B cell (primary cell): ENCODE data around the gene IAPP. TPM values are rescaled to one million over a fixed set of nuclear protein-coding genes. Genes with fewer than 3 reads are reported as not detected.

ENCODE experiments used
- ATAC-seq: fragments of 200-7000 bp; cut with Tn5 transposase; one replicate; pipeline ENCODE4 v1.10.0; 2021; ENCODE audit warnings: low read depth, mild to moderate bottlenecking, moderate number of reproducible peaks, moderate library complexity
- CTCF ChIA-PET: fragments of 350-600 bp; sonication (Branson Sonifier 250); formaldehyde crosslinking; loops from one replicate; lab custom pipeline; 2021; ENCODE audit warnings: antibody characterized with exemption, inconsistent platforms; lab: Charles Lee
- POLR2A ChIA-PET: fragments of 350-600 bp; sonication (Branson Sonifier 250); formaldehyde crosslinking; loops from one replicate; lab custom pipeline; 2021; ENCODE audit warnings: antibody characterized with exemption; lab: Charles Lee
- DNase-seq: peaks from one replicate; pipeline ENCODE4 v3.0.0; 2013
- H2AFZ ChIP-seq: 2 replicates; pipeline ENCODE4 v1.6.1; 2012; ENCODE audit warnings: mild to moderate bottlenecking, low read depth, low read length; ENCODE audit not compliant: insufficient read depth, poor library complexity, severe bottlenecking
- H3K27ac ChIP-seq, 2 donors: 1 replicate in 1 of 2; 2 replicates in 1 of 2; pipeline ENCODE4 v1.5.1; 2012 to 2013; ENCODE audit warnings: low read length in 2 of 2, mild to moderate bottlenecking in 2 of 2, moderate library complexity in 1 of 2
- H3K27me3 ChIP-seq, 4 experiments: fragments of 200-600 bp in 1 of 4; sonication (generic) in 1 of 4; replicated peaks in 1 of 4; 1 replicate in 2 of 4; 2 replicates in 2 of 4; pipeline versions ENCODE4 v1.6.1 to v1.7.0; 2013 to 2016; ENCODE audit warnings: low read length in 3 of 4, mild to moderate bottlenecking in 2 of 4, mixed read lengths in 1 of 4, moderate library complexity in 1 of 4; ENCODE audit not compliant: insufficient read depth in 4 of 4, control insufficient read depth in 3 of 4; ENCODE audit errors: control extremely low read depth in 1 of 4
- H3K36me3 ChIP-seq, 2 experiments: replicated peaks in 1 of 2; 1 replicate in 1 of 2; 2 replicates in 1 of 2; pipeline versions ENCODE4 v1.6.1 to v1.7.1; 2013; ENCODE audit warnings: low read length in 1 of 2; ENCODE audit not compliant: insufficient read depth in 2 of 2, control insufficient read depth in 1 of 2; ENCODE audit errors: control extremely low read depth in 1 of 2, extremely low read depth in 1 of 2
- H3K4me1 ChIP-seq, 2 donors: fragments of 200-600 bp in 1 of 2; sonication (generic) in 1 of 2; 1 replicate in 1 of 2; 2 replicates in 1 of 2; pipeline versions ENCODE4 v1.5.1 to v1.6.1; 2013 to 2017; ENCODE audit warnings: low read length in 2 of 2; ENCODE audit not compliant: control insufficient read depth in 2 of 2, insufficient read depth in 2 of 2
- H3K4me2 ChIP-seq: replicated peaks from 2 replicates; pipeline ENCODE3; 2012; ENCODE audit warnings: mild to moderate bottlenecking, low read depth, low read length; ENCODE audit not compliant: poor library complexity, severe bottlenecking
- H3K4me3 ChIP-seq, 5 experiments: fragments of 200-600 bp in 1 of 5; sonication (generic) in 1 of 5; 1 replicate in 3 of 5; 2 replicates in 2 of 5; pipeline versions ENCODE4 v1.5.1 to v1.7.0; 2011 to 2016; ENCODE audit warnings: low read length in 4 of 5, mild to moderate bottlenecking in 4 of 5, low read depth in 2 of 5, control low read depth in 1 of 5, moderate library complexity in 1 of 5; ENCODE audit not compliant: insufficient read depth in 1 of 5; ENCODE audit errors: control extremely low read depth in 1 of 5, extremely low read depth in 1 of 5
- H3K79me2 ChIP-seq: fragments of 200-600 bp; sonication (generic); one replicate; pipeline ENCODE4 v1.6.0; 2016; ENCODE audit warnings: low read length; ENCODE audit not compliant: control insufficient read depth, insufficient read depth
- H3K9ac ChIP-seq: fragments of 200-600 bp; sonication (generic); 2 replicates; pipeline ENCODE4 v1.6.1; 2017; ENCODE audit warnings: mild to moderate bottlenecking, low read length, moderate library complexity
- H3K9me3 ChIP-seq, 3 donors: one replicate each; pipeline versions ENCODE4 v1.6.1 to v1.7.1; 2013; ENCODE audit warnings: low read length in 2 of 3; ENCODE audit not compliant: control insufficient read depth in 2 of 3, insufficient read depth in 1 of 3; ENCODE audit errors: control extremely low read depth in 1 of 3
- H4K20me1 ChIP-seq: 2 replicates; pipeline ENCODE4 v1.6.0; 2012; ENCODE audit warnings: mild to moderate bottlenecking, low read length; ENCODE audit not compliant: insufficient read depth, control insufficient read depth, poor library complexity, severe bottlenecking
- H3K27ac Mint-ChIP-seq: one replicate; pipeline ENCODE4 v1.8.0; 2021; ENCODE audit warnings: mixed read lengths
- H3K27me3 Mint-ChIP-seq: one replicate; pipeline ENCODE4 v1.8.0; 2021; ENCODE audit warnings: mixed read lengths
- H3K4me1 Mint-ChIP-seq: one replicate; pipeline ENCODE4 v1.8.0; 2021; ENCODE audit warnings: mixed read lengths
- H3K4me3 Mint-ChIP-seq: one replicate; pipeline ENCODE4 v1.8.0; 2021; ENCODE audit warnings: mixed read lengths
- H3K9me3 Mint-ChIP-seq: one replicate; pipeline ENCODE4 v1.8.0; 2022; ENCODE audit warnings: mixed read lengths; ENCODE audit not compliant: insufficient read depth
- CTCF ChIP-seq: fragments of 200-600 bp; IDR thresholded peaks from one replicate; pipeline ENCODE4 v1.8.0; 2022; ENCODE audit warnings: antibody characterized with exemption, mild to moderate bottlenecking
- EZH2 ChIP-seq: IDR thresholded peaks from 2 replicates; pipeline ENCODE4 v1.6.1; 2012; ENCODE audit warnings: borderline replicate concordance, low read depth, mild to moderate bottlenecking, moderate library complexity, low read length; ENCODE audit not compliant: insufficient read depth, poor library complexity, severe bottlenecking
- whole genome bisulfite sequencing: methylation state at CpG from one replicate; pipeline ENCODE4 v1.1.5; 2013; ENCODE audit warnings: missing lambda C conversion rate; ENCODE audit not compliant: insufficient coverage; 5-methylcytosine and 5-hydroxymethylcytosine counted together
- intact Hi-C: fragments of 100-400 bp; cut with micrococcal nuclease; formaldehyde crosslinking; loops from one replicate; pipeline ENCODE4 v1.10.0; 2022
- polyA plus RNA-seq: library from polyadenylated mRNA; depleted of rRNA; stranded (reverse); fragments of >200 nt; gene quantifications from 2 replicates; pipeline ENCODE4 v1.2.3, GENCODE V29; 2012
- total RNA-seq, 2 donors: library from RNA; stranded (reverse); fragments of 120-200 nt in 1 of 2; gene quantifications; 1 replicate in 1 of 2; 2 replicates in 1 of 2; pipeline versions ENCODE4 v1.2.3 to v1.2.4, GENCODE V29; 2013 to 2022

The IAPP gene
- total and polyA plus RNA-seq, 2 donors (not counting 1 experiment from before 2014, with no cell fraction given): not detected

GRCh38 chr12:21384261-21384660 is 11.6 kb downstream of the IAPP start:
- Mint-ChIP-seq H3K27ac (no peak overlapping the region), H3K9me3 (no peaks in the 10 kb centered on the region), H3K27me3 (no peaks in the 10 kb centered on the region), H3K4me1 (no peaks in the 10 kb centered on the region), H3K4me3 (no peak overlapping the region)
- H4K20me1 ChIP-seq: no peaks in the 10 kb centered on the region
- H2AFZ ChIP-seq: no peak overlapping the region
- ChIA-PET CTCF (no interaction called here), POLR2A (no interaction called here)
- ATAC-seq (no peak), DNase-seq (no peak)
- intact Hi-C loops: no loop called here
- no peaks in the 10 kb centered on the region for H3K9me3 ChIP-seq
- no peak overlapping the region for H3K9ac ChIP-seq
- H3K4me1 ChIP-seq: no peaks in the 10 kb centered on the region
- H3K4me2 ChIP-seq: no peak overlapping the region
- H3K4me3 ChIP-seq: no peak overlapping the region
- TF ChIP-seq EZH2 (no peak), CTCF (no peak)
- no peak overlapping the region for H3K27ac ChIP-seq
- no peaks in the 10 kb centered on the region for H3K79me2 ChIP-seq
- peaks cover 0 to 7% (median 0%) of the 10 kb centered on the region in 4 experiments for H3K27me3 ChIP-seq
- no peaks in the 10 kb centered on the region for H3K36me3 ChIP-seq
- 80% methylated on average over 1 of the region's 2 CpGs for WGBS

GRCh38 chr12:21387174-21387573 is 14.5 kb downstream of the IAPP start:
- H2AFZ ChIP-seq: no peak overlapping the region
- H3K9ac ChIP-seq: no peak overlapping the region
- H3K4me2 ChIP-seq: no peak overlapping the region
- H3K27me3 ChIP-seq: peaks cover 0 to 7% (median 0%) of the 10 kb centered on the region in 4 experiments
- CTCF ChIA-PET: no interaction called here
- no peaks in the 10 kb centered on the region for H3K9me3 ChIP-seq
- intact Hi-C loops: no loop called here
- no peak overlapping the region for H3K4me3 Mint-ChIP-seq
- TF ChIP-seq CTCF: no peak
- TF ChIP-seq EZH2: no peak
- H3K4me1 Mint-ChIP-seq: no peaks in the 10 kb centered on the region
- no peaks in the 10 kb centered on the region for H3K9me3 Mint-ChIP-seq
- no peak overlapping the region for H3K27ac ChIP-seq
- H3K4me1 ChIP-seq: no peaks in the 10 kb centered on the region
- no peak for ATAC-seq
- DNase-seq: no peak
- no peaks in the 10 kb centered on the region for H4K20me1 ChIP-seq
- no peak overlapping the region for H3K4me3 ChIP-seq
- H3K27me3 Mint-ChIP-seq: peaks cover 6% of the 10 kb centered on the region
- no peak overlapping the region for H3K27ac Mint-ChIP-seq
- 92% methylated on average over 3 of the region's 3 CpGs for WGBS
- no peaks in the 10 kb centered on the region for H3K79me2 ChIP-seq
- POLR2A ChIA-PET: no interaction called here
- no peaks in the 10 kb centered on the region for H3K36me3 ChIP-seq
